Tibial nerve (tissue), 4 donors: Measurements from ENCODE around the gene ATP7A.

Experiments
- EP300 ChIP-seq, 2 donors: sonication (generic); formaldehyde crosslinking; IDR thresholded peaks; one replicate each; pipeline ENCODE4 v1.6.1; 2017; ENCODE audit warnings: antibody characterized with exemption in 2 of 2, mild to moderate bottlenecking in 1 of 2
- POLR2A ChIP-seq, 2 donors: fragments of 450-650 bp; IDR thresholded peaks; one replicate each; pipeline ENCODE4 v1.6.1; 2017; ENCODE audit warnings: antibody characterized with exemption in 2 of 2, mild to moderate bottlenecking in 2 of 2, moderate library complexity in 2 of 2
- TF ChIP-seq, protein P1 (sequence below), 5 experiments: fragments of 200-600 bp in 3 of 5; fragments of 450-650 bp in 2 of 5; sonication (generic) in 3 of 5; IDR thresholded peaks; one replicate each; pipeline ENCODE4 v1.5.1; 2016 to 2019; ENCODE audit warnings: antibody characterized with exemption in 5 of 5, mild to moderate bottlenecking in 3 of 5, moderate library complexity in 2 of 5

DNA sequence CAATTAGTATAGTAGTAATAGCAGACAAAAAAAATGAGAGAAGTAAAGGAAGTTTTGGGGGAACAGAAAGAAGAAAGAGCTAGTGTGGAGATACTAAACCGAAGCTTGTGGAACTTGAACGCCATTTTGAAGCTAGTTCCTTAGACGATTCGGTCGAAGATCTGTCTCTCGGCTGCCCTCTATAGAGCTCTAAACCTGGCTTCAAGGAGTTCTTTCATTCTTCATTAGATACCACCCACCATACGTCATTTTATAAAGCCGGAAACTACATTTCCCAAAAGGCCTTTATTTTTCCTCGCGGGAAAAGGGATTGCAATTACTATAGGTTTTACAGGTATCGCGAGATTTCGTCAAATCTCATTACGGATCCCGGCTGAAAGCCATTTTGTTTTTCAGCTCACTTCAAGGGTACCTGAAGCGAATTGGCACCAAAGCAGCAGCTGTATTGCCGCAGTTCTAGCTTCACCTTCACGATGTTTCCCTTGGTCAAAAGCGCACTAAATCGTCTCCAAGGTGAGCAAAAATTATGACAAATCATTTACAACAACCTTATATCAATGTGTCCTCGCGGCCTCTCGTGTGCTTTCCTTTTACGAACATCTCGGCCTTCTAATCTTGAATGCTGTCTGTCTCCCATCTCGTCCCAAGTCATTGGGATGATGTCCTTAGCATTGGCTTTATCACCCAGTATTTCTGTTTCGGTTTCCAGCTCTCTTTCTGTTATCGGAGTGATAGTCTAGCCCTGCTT lies 11.2 kb upstream of the ATP7A start, which contains the start of gene COX7B:
- TF ChIP-seq, protein P1, sequence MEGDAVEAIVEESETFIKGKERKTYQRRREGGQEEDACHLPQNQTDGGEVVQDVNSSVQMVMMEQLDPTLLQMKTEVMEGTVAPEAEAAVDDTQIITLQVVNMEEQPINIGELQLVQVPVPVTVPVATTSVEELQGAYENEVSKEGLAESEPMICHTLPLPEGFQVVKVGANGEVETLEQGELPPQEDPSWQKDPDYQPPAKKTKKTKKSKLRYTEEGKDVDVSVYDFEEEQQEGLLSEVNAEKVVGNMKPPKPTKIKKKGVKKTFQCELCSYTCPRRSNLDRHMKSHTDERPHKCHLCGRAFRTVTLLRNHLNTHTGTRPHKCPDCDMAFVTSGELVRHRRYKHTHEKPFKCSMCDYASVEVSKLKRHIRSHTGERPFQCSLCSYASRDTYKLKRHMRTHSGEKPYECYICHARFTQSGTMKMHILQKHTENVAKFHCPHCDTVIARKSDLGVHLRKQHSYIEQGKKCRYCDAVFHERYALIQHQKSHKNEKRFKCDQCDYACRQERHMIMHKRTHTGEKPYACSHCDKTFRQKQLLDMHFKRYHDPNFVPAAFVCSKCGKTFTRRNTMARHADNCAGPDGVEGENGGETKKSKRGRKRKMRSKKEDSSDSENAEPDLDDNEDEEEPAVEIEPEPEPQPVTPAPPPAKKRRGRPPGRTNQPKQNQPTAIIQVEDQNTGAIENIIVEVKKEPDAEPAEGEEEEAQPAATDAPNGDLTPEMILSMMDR (IDR thresholded peaks at IDR 0.05) = peak; percentile 15 to 38 (median 32)
- peak; percentile 56 to 69 for TF ChIP-seq POLR2A (IDR thresholded peaks at IDR 0.05)
- TF ChIP-seq EP300 (IDR thresholded peaks at IDR 0.05) = peak; percentile 60 to 88
